ENCODE results near the gene DPP3.

The DPP3 gene

DNA sequence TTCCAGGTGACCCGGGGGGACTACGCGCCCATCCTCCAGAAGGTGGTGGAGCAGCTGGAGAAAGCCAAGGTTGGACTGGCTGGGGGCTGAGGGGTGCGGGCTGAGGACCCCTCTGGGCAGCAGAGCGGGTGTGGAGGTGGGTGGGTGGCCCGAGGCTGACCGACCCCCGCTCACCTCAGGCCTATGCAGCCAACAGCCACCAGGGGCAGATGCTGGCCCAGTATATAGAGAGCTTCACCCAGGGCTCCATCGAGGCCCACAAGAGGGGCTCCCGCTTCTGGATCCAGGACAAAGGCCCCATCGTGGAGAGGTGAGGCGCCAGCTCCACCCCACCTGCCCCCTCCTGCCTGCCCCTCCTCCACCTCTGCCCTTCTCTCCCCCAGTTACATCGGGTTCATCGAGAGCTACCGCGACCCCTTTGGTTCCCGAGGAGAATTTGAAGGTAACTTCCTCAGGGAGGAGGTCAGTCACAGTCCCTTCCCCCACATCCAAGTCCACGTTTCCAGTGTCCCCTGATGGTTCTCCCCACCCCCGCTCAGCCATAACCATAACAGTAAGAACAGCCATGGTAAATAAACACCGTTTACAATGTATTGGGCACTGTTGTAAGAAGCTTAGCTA, 11.2 kb downstream of the DPP3 start:
- TF ChIP-seq, protein P1, sequence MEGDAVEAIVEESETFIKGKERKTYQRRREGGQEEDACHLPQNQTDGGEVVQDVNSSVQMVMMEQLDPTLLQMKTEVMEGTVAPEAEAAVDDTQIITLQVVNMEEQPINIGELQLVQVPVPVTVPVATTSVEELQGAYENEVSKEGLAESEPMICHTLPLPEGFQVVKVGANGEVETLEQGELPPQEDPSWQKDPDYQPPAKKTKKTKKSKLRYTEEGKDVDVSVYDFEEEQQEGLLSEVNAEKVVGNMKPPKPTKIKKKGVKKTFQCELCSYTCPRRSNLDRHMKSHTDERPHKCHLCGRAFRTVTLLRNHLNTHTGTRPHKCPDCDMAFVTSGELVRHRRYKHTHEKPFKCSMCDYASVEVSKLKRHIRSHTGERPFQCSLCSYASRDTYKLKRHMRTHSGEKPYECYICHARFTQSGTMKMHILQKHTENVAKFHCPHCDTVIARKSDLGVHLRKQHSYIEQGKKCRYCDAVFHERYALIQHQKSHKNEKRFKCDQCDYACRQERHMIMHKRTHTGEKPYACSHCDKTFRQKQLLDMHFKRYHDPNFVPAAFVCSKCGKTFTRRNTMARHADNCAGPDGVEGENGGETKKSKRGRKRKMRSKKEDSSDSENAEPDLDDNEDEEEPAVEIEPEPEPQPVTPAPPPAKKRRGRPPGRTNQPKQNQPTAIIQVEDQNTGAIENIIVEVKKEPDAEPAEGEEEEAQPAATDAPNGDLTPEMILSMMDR (IDR thresholded peaks at IDR 0.05; ENCODE audit: low read depth, low read length) = peak; percentile 41; the same call in 1 of the 2 replicates
- no peak overlapping the region for H3K4me3 ChIP-seq (ENCODE audit: low read depth, low read length)

DNA sequence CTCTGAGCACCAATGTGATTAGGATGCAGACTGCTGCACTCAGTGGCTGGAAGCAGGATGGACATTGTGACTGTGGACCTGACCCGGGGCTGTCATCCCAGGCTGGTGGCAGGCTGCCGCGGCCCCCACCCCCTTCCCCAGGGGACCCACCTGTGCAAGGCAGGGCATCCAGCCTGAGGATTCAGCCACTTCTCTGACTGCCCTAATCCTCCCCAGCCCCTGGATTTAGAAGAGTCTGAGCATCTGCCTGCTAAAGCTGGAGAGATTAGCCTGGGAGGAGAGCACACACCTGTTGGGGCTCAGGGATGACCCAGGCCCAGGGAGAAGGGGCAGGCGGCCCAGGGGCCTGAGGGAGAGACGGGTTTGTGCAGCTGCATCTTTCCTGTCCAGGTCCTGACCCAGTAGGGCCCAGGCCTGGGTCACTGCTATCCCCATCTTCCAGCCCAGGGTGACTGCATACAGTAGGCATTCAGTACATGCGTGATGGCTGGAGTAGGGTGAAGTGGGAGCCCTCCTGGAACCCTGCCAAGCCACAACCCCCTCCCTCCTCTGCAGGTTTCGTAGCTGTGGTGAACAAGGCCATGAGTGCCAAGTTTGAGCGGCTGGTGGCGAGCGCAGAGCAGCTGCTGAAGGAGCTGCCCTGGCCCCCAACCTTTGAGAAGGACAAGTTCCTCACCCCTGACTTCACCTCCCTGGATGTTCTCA, 12.1 kb downstream of the DPP3 start:
- TF ChIP-seq, protein P1 (IDR thresholded peaks at IDR 0.05; ENCODE audit: low read depth, low read length) = no peak
- no peak overlapping the region for H3K4me3 ChIP-seq (ENCODE audit: low read depth, low read length)

DNA sequence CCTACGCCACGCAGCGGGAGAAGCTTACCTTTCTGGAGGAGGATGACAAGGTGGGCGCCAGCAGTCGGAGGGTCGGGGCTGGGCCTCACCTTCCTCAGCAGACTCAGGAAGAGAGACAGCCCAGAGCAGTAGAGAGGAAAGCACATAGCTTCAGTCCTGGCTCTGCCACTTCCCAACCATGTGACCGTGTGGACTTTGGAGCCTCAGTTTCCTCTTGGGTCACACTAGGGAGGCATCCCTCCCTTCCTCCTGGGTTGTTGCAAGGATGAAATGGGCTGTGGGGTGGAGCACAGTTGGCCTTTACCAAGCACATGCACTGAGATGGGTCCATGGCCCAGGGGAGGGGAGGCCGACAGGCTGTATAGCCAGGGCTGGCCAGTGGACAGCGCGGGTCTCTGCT, 12.9 kb downstream of the DPP3 start:
- TF ChIP-seq, protein P1 (IDR thresholded peaks at IDR 0.05; ENCODE audit: low read depth, low read length) = no peak
- no peak overlapping the region for H3K4me3 ChIP-seq (ENCODE audit: low read depth, low read length)

DNA sequence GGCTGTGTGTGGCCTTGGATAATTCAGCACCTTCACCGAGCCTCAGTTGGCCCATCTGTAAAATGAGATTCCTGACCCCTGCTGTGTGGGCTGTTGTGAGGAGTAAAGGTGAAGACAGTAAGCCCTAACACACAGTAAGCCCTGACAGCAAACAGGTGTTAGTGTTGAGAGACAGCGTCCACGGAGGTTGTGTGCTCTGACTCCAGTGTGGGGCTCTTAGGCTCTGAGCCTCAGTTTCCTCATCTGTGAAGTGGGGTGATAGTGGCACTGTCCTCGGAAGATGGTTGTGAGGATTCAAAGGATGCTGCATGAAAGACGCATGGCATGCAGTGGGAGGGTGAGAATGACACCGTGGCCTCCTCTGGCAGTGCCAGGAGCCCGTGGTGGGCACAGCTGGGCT, 14.2 kb downstream of the DPP3 start:
- TF ChIP-seq, protein P1 (IDR thresholded peaks at IDR 0.05; ENCODE audit: low read depth, low read length) = no peak
- no peak overlapping the region for H3K4me3 ChIP-seq (ENCODE audit: low read depth, low read length)

DNA sequence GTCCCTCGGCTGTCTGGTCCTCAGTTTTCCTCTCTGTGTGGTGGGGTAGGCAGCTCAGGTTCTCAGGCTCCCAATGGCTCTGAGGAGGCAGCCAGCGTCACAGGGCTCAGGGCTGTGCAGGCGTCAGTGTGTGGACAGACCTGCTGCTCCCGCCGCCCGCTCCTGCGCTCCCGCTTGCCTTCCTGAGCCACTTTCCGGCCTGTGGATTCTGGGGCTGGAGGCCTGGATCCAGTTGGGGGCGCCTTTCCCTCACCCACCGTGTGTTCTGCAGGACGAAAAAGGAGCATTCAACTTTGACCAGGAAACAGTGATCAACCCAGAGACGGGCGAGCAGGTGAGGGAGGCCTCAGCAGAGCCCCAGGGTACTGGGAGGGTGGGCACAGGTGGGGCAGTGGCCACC, 14.7 kb downstream of the DPP3 start:
- TF ChIP-seq, protein P1 (IDR thresholded peaks at IDR 0.05; ENCODE audit: low read depth, low read length) = no peak

DNA sequence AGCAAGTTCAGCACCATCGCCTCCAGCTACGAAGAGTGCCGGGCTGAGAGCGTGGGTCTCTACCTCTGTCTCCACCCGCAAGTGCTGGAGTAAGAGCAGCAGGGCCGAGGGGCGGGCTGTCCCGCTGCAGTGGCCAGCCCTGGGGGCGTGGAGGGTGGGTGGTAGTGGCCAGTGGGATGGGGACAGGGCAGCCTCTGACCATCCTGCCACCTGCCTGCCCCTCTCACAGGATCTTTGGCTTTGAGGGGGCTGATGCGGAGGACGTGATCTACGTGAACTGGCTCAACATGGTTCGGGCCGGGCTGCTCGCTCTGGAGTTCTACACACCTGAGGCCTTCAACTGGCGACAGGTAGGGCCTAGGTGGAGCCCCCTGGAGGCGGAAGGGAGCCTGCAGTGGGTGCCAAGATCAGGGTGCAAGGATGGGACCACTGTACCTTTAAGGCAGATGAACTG, 15.2 kb downstream of the DPP3 start:
- TF ChIP-seq, protein P1 (IDR thresholded peaks at IDR 0.05; ENCODE audit: low read depth, low read length) = 0 out of 2 replicates have a peak, but pooled peaks have one; percentile 5
- H3K4me3 ChIP-seq (ENCODE audit: low read depth, low read length) = no peak overlapping the region

More for the DNA sequence above, 14.7 kb downstream of the DPP3 start:
- H3K4me3 ChIP-seq (ENCODE audit: low read depth, low read length) = no peak overlapping the region

DNA sequence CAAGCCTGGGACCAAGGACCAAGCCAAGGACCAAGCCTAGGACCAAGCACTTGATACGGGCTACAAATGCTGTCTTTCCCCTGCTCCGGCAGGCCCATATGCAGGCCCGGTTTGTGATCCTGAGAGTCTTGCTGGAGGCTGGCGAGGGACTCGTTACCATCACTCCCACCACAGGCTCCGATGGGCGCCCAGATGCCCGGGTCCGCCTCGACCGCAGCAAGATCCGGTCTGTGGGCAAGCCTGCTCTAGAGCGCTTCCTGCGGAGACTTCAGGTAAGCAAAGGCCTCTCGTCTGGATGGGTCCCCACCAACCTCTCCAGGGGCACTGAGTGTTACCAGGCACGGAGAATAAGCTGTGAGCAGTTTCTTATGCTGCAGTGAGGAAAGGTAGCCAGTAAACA, 17.0 kb downstream of the DPP3 start:
- TF ChIP-seq, protein P1 (IDR thresholded peaks at IDR 0.05; ENCODE audit: low read depth, low read length) = no peak
- no peak overlapping the region for H3K4me3 ChIP-seq (ENCODE audit: low read depth, low read length)
